Skin epidermis (tissue), 12 donors: ENCODE measurements around the gene ADH1C.
"Not testable (repeated sequence)": the region's sequence is repeated elsewhere in the genome, so short reads cannot be mapped to it uniquely, and the experiment has no call there.

Source experiments
- H3K27ac ChIP-seq, 21 experiments: fragments of 200-600 bp; sonication (generic) in 11 of 21; one replicate each; pipeline ENCODE4 v1.5.0; 2020; ENCODE audit warnings: mild to moderate bottlenecking in 3 of 21, inconsistent platforms in 2 of 21, moderate library complexity in 2 of 21
- H3K4me3 ChIP-seq, 7 experiments: fragments of 200-600 bp; sonication (generic) in 2 of 7; one replicate each; pipeline ENCODE4 v1.5.0; 2020; ENCODE audit warnings: inconsistent platforms in 2 of 7, mild to moderate bottlenecking in 2 of 7, moderate library complexity in 1 of 7

Gene ADH1C

DNA sequence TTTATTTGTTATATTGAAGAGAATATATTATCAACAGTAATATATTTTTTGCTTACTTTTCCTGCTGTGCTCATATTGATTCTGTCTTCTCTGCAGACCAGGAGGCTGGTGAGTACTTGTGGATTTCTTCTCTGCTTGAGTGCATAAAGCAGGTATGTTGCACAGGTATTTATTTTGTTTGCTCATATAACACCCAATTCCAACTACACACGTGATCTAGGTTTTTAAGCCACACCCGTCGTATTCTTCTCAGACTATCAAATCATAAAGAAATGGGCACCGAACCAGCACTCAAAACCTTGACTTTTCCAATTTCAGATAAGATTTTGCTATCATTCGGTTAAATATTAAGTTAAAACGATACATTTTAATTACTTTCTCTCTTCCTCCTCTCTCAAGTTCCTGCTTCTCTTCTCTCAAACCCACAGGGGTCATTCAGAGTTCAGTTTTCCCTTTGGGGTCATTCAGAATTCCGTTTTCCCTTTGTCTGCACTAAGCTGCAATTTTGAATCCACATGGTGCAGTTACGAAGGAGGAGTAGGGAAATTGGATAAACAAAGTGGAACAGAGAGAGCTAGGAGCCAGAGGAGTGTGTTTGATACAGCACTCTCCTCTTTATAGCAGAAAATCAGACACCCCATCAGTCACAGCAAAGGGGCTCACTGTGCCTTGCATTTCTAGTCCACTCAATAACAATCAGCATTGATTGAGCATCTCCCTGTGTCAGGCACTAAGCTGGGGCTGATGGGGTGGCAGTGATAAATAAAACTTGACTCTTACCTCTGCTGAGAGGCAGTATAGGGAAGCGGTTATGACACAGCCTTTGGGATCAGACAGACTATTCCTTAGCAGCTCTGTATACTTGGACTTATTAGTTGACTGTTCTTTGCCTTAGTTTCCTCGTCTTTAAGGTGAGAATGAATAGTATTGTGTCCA, at the start of gene ADH1C:
Gene ADH1C (minus strand): TSS at position 145 of the 936 bp plus-strand sequence. CDS start 71 bp downstream, at position 74.
- Histone ChIP-seq H3K4me3 (no peak within 1 kb of the TSS), H3K27ac (no peak within 1 kb of the TSS)

DNA sequence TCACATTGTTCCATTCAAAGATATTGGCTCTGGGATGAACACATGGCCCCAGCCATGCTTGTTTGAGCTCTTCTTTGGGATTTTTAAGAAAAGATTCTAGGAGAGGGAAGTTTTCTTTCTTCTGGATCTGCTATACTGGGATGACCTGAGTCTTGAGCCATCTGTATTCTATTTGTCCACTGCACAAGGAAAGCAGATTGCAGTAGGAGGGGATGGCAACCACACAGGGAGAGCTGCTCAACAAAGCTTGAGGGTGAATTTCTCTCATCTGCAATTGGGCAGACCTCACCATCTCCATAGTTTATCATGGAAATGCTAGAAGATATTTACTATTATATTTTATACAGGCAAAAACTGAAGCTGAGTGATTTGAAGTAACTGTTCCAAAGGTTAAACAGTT, 48.3 kb upstream of the ADH1C start:
- no peak overlapping the region for H3K4me3 ChIP-seq
- H3K27ac ChIP-seq, result peak overlapping the region in 1 of 21 experiments; percentile 7

DNA sequence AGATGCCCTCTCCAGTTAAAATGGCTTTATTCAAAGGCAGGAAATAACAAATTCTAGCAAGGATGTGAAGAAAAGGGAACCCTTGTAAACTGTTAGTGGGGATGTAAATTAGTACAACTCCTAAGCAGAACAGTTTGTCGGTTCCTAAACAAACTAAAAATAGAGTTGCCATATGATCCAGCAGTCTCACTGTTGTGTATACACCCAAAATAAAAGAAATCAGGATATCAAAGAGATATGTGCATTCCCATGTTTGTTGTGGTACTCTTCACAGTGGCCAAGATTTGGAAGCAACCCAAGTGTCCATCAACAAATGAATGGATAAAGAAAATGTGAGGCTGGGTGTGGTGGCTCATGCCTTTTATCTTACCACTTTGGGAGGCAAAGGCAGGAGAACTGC, 46.5 kb upstream of the ADH1C start:
- no peak overlapping the region for H3K27ac ChIP-seq
- no peak overlapping the region for H3K4me3 ChIP-seq

DNA sequence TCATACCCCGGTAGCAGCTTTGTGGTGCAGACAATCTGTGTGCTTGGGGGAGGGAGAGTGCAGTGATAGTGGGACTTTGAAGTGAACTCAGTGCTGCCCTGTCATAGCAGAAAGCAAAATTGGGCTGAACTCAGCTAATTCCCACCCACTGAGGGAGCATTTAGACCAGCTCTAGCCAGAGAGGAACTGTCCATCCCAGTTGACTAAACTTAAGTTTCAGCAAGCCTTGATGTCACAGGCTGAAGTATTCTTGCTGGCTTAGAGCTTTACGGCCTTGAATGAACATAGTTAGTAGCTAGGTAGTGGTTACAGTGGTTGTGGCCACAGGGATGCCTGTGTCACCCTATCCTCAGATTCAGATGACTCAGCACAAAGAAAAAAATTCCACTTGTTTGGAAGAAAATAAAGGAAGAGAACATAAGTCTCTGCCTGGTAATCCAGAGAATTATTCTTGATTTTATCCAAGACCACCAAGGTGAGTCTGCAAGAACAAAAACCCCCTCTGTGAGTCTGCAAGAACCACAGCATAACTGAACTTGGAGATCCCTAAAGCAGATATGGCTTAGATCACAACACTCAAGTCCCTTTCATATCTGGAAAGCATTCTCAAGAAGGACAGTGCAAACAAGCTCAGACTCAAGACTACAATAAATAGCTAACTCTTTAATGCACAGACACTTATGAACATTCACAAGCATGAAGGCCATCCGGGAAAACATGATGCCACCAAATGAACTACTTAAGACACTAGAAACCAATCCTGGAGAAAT, 43.2 kb upstream of the ADH1C start:
- peak overlapping the region in 1 of 21 experiments; percentile 32 for H3K27ac ChIP-seq

DNA sequence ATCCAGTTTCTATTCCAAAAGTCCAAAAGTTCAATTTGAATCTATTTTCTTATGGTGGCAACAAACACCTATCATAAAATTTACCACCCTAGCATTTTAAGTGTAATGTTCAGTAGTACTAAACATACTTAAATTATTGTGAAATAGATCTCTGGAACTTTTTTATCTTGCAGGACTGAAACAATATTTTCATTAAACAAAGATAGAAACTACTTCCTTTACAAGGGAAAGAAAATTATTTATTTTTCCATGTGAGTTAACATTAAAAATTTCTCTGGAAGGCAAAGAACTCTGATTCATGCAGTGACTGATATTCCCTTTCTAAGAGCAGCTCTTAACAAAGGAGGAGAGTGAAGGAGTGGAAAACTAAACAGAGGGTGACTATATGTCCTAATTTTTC, 42.4 kb upstream of the ADH1C start:
- H3K4me3 ChIP-seq, result no peak overlapping the region
- H3K27ac ChIP-seq, result no peak overlapping the region

More for the DNA sequence above, 43.2 kb upstream of the ADH1C start:
- H3K4me3 ChIP-seq, result no peak overlapping the region

DNA sequence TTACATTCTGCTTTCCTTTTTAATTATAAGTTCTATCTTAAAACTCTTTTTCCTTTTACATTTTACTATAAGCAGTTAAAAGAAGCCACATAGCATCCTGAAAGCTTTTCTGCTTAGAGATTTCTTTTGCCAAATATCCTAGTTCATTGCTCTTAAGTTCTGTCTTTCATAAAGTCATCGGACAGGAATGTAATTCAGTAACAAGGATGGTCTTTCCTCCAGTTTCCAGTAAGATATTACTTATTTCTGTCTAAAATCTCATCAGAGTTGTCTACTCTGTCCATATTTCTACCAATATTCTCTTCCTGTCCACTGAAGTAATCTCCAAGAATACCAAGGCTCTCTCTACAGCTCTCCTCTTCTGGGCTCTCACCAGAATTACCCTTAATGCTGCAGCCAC, 37.5 kb upstream of the ADH1C start:
- peak overlapping the region in 4 of 21 experiments; percentile 36 to 60 (median 46) for H3K27ac ChIP-seq
- H3K4me3 ChIP-seq, result no peak overlapping the region

DNA sequence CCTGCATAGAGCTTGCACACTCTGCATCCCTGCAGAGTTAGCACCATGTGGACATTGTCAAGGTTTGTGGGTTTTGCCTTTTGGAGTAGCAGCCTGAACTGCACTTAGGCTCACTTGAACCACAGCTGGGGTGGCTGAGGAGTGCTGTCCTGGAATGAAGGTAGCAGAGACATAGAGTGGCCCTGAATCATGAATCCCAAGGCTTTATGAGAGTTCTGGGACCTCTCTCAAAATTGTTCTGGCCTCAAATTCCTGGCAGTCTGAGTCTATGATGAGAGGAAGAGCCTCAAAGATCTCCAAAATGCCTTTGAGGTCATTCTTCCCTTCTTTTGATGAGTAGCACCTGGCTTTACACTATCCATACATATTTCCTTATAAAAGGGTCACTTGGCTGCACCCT, 37.1 kb upstream of the ADH1C start:
- Histone ChIP-seq H3K27ac (peak overlapping the region in 3 of 21 experiments; percentile 36 to 60 (median 45)), H3K4me3 (no peak overlapping the region)

DNA sequence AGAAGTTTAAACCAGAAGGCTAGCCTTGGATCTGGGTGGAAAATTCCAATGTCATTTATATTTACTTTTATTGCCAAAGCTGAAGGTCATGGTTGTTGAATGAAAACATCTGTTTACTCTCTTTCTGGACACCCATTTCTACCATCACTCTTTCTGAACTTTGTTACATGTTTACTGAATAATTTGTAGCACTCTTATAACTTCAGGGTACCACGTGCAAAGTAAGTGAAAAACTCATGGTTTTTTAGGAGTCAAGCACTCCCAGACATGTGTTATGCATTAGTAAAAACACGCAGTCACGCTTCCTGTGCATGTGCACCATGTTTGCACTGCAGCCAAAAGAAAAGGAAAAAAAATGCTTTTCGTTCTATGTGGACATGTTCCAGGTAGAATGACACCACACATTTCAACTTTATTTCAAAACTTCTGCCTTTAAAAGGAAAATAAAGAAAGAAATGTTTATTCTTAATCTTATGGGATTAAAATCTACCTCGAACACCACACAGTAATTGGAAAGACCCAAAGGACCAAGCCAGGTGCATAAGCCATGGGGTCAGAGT, 31.4 kb upstream of the ADH1C start:
- Histone ChIP-seq H3K4me3 (no peak overlapping the region), H3K27ac (peak overlapping the region in 10 of 21 experiments; percentile 10 to 82 (median 70))

DNA sequence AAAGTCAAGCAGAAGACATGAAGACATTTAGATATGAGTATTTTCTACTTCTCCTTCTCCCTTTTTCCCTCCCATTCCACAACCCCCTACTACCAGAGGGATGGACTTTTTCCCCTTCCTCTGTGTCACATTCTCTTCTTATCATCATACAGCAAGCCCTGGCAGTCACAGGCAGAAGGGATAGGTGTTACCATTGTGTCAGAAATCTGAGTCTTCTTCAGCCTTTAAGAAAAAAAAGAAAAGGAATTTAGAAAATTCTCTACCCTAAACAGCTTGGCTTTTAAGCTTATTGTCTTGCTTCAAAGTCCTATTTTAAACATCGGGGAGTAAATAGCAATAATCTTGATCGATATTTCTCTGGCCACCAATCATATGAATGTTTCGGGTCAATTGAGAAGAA, 30.9 kb upstream of the ADH1C start:
- H3K4me3 ChIP-seq, result no peak overlapping the region
- H3K27ac ChIP-seq, result peak overlapping the region in 15 of 21 experiments; percentile 4 to 82 (median 62)

DNA sequence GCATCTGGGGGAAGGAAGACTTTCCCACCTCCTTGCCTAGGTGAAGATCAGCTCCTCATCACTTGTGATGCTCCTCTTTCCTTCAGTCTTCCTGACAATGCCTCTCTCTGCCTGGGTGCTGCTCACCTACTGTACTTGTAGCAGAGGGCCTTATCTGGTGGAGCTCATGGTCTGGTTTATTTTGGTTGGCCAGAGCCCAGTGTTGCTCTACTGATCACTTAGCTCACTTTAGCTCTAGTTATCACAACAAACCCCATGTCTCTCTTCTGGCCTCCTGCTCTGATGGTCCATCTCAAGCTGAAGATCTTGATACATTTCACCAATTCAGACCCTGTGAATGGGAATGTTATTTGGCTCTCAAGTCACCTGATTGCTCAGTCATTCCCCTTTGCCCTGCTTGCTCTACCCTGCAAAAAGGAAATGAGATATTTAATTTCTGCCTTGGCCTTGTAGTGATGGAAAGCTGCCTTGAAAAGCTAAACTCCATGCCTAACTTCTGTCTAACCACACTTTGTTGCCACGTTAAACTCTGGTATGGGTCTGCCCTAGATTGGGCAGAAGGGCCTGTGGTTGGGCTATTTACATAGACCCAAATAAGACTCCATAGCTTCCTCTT, 30.3 kb upstream of the ADH1C start:
- H3K4me3 ChIP-seq, result no peak overlapping the region

DNA sequence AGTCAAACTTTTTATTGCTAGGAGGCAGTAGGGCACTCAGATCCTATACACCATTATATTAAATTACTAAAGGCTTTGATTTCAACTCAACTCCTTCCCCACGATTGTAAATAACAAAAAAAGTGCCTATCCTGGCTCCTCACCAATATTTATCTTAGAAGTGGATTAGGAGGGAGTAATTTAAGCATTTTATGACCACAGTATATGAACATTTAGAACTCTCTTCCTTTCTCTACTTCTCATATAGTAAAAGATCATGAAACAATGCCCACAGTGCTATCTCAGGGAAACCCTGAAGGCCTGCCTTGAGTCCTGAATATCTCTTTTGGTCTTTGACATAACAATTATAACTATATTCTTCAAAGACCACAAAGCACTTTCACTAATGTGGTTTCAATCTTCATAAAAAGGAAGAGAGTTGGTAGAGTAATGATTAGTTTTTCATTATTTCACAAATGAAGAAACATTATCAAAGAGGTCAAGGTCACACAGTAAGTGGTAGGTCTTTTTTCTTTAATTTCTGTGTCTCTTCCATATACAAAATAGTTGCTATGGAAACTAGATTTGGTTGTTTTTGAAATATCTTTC, 29.1 kb upstream of the ADH1C start:
- Histone ChIP-seq H3K27ac (no peak overlapping the region), H3K4me3 (no peak overlapping the region)

More for the DNA sequence above, 30.3 kb upstream of the ADH1C start:
- H3K27ac ChIP-seq, result peak overlapping the region in 15 of 21 experiments; percentile 4 to 82 (median 62)

DNA sequence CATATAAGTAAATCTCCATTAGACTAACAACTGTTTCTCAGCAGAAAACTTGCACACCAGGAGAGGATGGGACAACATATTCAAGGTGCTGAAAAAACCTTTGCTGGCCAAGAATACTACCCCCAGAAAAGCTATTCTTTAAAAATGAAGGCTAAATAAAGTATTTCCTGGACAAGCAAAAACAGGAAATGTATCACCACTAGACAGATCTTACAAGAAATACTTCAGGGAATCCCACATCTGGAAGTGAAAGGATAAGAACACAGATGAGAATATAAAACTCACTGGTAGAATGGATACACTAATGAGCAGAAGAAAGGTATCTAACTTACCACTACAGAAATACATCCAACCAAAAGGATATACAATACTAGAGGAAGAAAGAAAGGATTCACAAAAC, 27.0 kb upstream of the ADH1C start:
- H3K27ac ChIP-seq, result no peak overlapping the region
- H3K4me3 ChIP-seq, result no peak overlapping the region

DNA sequence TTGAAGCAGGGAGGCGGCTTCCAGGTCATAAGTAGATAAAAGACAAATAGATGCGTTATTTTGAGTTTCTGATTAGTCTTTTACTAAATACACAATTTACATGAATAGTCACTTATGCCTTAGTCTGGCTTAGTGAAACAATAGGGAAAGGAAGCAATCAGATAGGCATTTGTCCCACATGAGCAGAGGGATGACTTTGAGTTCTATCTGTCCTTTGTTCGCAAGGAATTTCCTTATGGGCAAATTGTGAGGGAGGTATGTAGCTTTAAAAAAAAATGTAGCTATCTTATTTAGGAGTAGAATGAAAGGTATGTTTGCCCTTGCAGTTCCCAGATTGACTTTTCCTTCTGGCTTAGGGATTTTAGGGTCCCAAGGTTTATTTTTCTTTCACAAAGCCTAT, 26.3 kb upstream of the ADH1C start:
- no peak overlapping the region for H3K4me3 ChIP-seq
- no peak overlapping the region for H3K27ac ChIP-seq

DNA sequence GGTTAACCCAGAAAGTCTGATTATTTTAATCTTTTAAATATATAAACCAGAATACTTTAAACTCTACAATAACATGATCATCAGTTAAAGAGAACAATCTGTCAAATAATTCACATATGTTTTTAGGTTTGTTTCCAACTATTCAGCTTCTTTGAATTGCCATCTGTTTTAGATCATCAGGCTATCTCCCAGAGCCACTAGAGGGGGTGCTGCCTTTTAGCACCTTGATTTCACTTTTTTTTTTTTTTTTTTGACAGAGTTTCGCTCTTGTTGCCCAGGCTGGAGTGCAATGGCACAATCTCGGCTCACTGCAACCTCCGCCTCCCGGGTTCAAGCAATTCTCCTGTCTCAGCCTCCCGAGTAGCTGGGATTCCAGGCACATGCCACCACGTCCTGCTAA, 24.8 kb upstream of the ADH1C start:
- not testable (repeated sequence) for H3K27ac ChIP-seq, H3K4me3 ChIP-seq

DNA sequence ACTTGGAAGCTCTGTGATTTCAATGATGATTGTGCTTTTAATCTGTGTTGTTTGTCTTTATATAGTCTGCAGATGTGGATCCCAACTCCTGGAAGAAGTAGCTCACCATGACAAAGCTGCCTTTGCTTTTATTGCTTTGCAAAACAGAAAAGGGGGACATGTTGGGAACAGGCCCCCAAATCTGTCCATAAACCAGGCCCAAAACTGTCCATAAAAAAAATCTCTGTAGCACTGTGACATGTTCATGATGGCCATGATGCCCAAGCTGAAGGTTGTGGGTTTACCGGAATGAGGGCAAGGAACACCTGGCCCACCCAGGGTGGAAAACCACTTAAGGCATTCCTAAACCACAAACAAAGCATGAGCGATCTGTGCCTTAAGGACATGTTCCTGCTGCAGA, 19.9 kb upstream of the ADH1C start:
- not testable (repeated sequence) for H3K27ac ChIP-seq, H3K4me3 ChIP-seq

DNA sequence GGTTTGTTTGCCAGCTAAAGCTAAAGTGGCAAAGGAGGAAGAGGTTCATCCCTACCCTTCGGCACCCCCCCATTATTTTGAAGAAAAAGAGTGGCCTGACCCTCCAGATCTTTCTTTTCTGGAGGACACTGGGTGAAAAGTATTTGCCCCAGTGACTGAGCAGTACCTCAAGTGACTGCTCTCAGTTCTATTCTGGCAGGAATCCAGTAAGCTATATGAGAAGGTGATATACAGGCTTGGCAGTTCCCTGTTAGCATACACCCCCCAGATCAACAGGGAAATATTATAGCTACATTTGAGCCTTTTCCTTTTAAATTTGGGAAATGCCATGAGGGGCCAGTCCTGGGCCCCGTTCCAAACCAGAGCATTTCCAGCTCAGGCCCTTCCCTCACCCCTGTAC, 15.3 kb upstream of the ADH1C start:
- H3K4me3 ChIP-seq, H3K27ac ChIP-seq: not testable (repeated sequence)

DNA sequence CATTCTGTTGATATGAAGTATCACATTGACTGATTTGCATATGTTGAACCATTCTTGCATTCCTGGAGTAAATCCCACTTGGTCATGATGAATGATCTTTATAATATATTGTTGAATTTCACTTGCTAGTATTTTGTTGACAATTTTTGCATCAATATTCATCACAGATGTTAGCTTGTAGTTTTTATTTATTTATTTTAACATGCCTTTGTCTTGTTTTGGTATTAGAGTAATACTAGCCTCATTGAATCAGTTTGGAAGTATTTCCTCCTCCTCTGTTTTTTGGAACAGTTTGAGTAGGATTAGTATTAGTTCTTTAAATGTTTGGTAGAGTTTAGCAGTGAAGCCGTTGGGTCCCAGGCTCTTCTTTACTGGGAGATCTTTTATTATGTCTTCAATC, 13.9 kb upstream of the ADH1C start:
- Histone ChIP-seq H3K4me3 (no peak overlapping the region), H3K27ac (no peak overlapping the region)

DNA sequence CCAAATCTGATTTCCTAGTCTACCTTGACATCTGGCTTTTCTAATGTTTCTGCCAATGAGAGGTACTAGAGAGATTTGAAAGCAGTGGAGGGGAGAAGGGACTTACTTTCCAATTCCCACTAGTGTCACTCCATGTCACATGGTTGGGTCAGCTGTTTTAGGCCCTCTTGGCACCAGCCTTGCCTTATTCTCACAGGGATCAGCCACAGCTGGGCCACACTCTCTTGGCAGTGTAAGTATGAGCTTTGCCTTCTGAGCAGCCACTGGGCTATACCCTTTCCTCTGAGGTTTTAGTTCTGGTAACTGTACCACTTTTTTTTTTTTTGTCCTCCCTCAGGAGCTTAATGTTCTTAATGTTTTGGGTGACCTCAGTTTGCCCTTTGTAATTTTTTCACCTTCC, 10.2 kb upstream of the ADH1C start:
- Histone ChIP-seq H3K27ac (peak overlapping the region in 1 of 21 experiments; percentile 49), H3K4me3 (no peak overlapping the region)

DNA sequence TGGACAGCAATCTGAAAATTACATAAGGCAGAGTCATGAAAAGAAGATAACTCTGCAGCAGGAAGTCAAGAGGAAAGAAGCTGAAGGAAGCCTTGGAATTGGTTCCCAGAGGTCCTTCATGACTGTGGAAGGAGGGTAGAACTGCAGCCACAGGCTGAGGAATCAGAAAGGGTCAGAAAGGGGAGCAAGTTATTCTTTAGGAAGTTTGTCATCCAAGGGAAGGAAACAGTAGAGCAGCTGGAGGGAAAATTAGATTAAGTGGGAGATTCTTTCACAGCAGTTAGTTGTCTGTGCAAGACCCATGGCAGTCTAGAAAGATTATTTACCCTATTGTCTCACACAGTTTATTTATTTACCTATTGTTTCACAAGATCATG, 9.3 kb upstream of the ADH1C start:
- Histone ChIP-seq H3K27ac (no peak overlapping the region), H3K4me3 (no peak overlapping the region)
